Keratinocyte (primary cell): ENCODE results near the gene FBXO46. TPM values are rescaled to one million over a fixed set of nuclear protein-coding genes. Genes with fewer than 3 reads are reported as not detected.
"Not testable (repeated sequence)": the region's sequence is repeated elsewhere in the genome, so short reads cannot be mapped to it uniquely, and the experiment has no call there.

Source experiments
- DNase-seq: peaks from one replicate; pipeline ENCODE4 v3.0.0-alpha.2; 2011; ENCODE audit warnings: low read depth, missing footprints, low spot score
- FAIRE-seq: peaks from 2 replicates; lab custom pipeline; 2011; peaks lifted over from hg19 to GRCh38; lab: Jason Lieb, UNC
- H2AFZ ChIP-seq: 2 replicates; pipeline ENCODE4 v1.6.0; 2012; ENCODE audit warnings: low read length, control low read depth, inconsistent platforms; ENCODE audit not compliant: control insufficient read depth
- H3K27ac ChIP-seq: 2 replicates; pipeline ENCODE4 v1.5.1; 2011; ENCODE audit warnings: low read length; ENCODE audit not compliant: control insufficient read depth, insufficient read depth
- H3K27me3 ChIP-seq: 3 replicates; pipeline ENCODE4 v1.6.0; 2011; ENCODE audit warnings: low read length; ENCODE audit not compliant: control insufficient read depth, insufficient read depth; ENCODE audit errors: extremely low read depth
- H3K36me3 ChIP-seq, 2 experiments: 2 replicates in 1 of 2; 3 replicates in 1 of 2; pipeline ENCODE4 v1.5.1; 2011; ENCODE audit warnings: low read length in 2 of 2, mild to moderate bottlenecking in 1 of 2; ENCODE audit not compliant: control insufficient read depth in 2 of 2, insufficient read depth in 2 of 2; ENCODE audit errors: extremely low read depth in 1 of 2
- H3K4me1 ChIP-seq: 3 replicates; pipeline ENCODE4 v1.5.1; 2011; ENCODE audit warnings: low read length; ENCODE audit not compliant: control insufficient read depth, insufficient read depth; ENCODE audit errors: extremely low read depth
- H3K4me2 ChIP-seq: 3 replicates; pipeline ENCODE4 v1.6.0; 2011; ENCODE audit warnings: low read depth, low read length; ENCODE audit not compliant: control insufficient read depth, insufficient read depth; ENCODE audit errors: extremely low read depth
- H3K4me3 ChIP-seq, 3 experiments: fragments of 200-600 bp in 1 of 3; sonication (generic) in 1 of 3; 2 replicates in 2 of 3; 3 replicates in 1 of 3; pipeline ENCODE4 v1.5.1; 2011 to 2016; ENCODE audit warnings: low read length in 3 of 3, mild to moderate bottlenecking in 3 of 3, control low read depth in 2 of 3, inconsistent platforms in 1 of 3, low read depth in 1 of 3, mixed read lengths in 1 of 3, mixed run types in 1 of 3, moderate library complexity in 1 of 3; ENCODE audit not compliant: control insufficient read depth in 2 of 3, insufficient read depth in 2 of 3; ENCODE audit errors: extremely low read depth in 1 of 3
- H3K79me2 ChIP-seq: 2 replicates; pipeline ENCODE4 v1.6.0; 2012; ENCODE audit warnings: low read length; ENCODE audit not compliant: control insufficient read depth, insufficient read depth
- H3K9ac ChIP-seq: 3 replicates; pipeline ENCODE4 v1.6.0; 2011; ENCODE audit warnings: low read length; ENCODE audit not compliant: control insufficient read depth, insufficient read depth; ENCODE audit errors: extremely low read depth
- H3K9me1 ChIP-seq: 3 replicates; pipeline ENCODE4 v1.6.0; 2011; ENCODE audit warnings: low read length; ENCODE audit not compliant: control insufficient read depth, insufficient read depth; ENCODE audit errors: extremely low read depth
- H3K9me3 ChIP-seq: 2 replicates; pipeline ENCODE4 v1.5.1; 2012; ENCODE audit warnings: low read depth, low read length; ENCODE audit not compliant: control insufficient read depth
- H4K20me1 ChIP-seq: 3 replicates; pipeline ENCODE4 v1.6.0; 2011; ENCODE audit warnings: low read length; ENCODE audit not compliant: control insufficient read depth, insufficient read depth; ENCODE audit errors: extremely low read depth
- CTCF ChIP-seq, 3 experiments: IDR thresholded peaks in 1 of 3; conservative IDR thresholded peaks in 1 of 3; optimal IDR thresholded peaks in 1 of 3; 2 replicates in 2 of 3; 3 replicates in 1 of 3; pipeline versions ENCODE3 to v1.5.1; 2011; ENCODE audit warnings: low read length in 3 of 3, mild to moderate bottlenecking in 3 of 3, moderate library complexity in 2 of 3, control low read depth in 1 of 3, inconsistent platforms in 1 of 3; ENCODE audit not compliant: insufficient read depth in 2 of 3; ENCODE audit errors: extremely low read depth in 1 of 3
- EZH2 ChIP-seq: IDR thresholded peaks from one replicate; pipeline ENCODE4 v1.6.1; 2012; ENCODE audit warnings: inconsistent platforms, mild to moderate bottlenecking, low read length, moderate library complexity
- dilution Hi-C: fragments of 300-500 bp; cut with MboI; formaldehyde crosslinking; loops from one replicate; pipeline ENCODE4 v1.7.0; 2020; ENCODE audit warnings: low sequenced_read_pairs; ENCODE audit not compliant: extremely low pct_ligation_motif_present
- polyA plus RNA-seq, 5 experiments: library from polyadenylated mRNA; depleted of rRNA in 3 of 5; stranded (reverse) in 3 of 5; stranded (forward) in 1 of 5; unstranded in 1 of 5; fragments of >200 nt; gene quantifications; 1 replicate in 1 of 5; 2 replicates in 3 of 5; 3 replicates in 1 of 5; pipeline versions ENCODE4 v1.2.1 to v1.2.3, GENCODE V29; 2011 to 2012; ENCODE audit warnings: missing spikeins in 2 of 5, low read depth in 1 of 5, low replicate concordance in 1 of 5

Gene FBXO46
- polyA plus RNA-seq, 1 donor (not counting 4 experiments of a cell fraction or from before 2014, with no cell fraction given), result 2.1 TPM

DNA sequence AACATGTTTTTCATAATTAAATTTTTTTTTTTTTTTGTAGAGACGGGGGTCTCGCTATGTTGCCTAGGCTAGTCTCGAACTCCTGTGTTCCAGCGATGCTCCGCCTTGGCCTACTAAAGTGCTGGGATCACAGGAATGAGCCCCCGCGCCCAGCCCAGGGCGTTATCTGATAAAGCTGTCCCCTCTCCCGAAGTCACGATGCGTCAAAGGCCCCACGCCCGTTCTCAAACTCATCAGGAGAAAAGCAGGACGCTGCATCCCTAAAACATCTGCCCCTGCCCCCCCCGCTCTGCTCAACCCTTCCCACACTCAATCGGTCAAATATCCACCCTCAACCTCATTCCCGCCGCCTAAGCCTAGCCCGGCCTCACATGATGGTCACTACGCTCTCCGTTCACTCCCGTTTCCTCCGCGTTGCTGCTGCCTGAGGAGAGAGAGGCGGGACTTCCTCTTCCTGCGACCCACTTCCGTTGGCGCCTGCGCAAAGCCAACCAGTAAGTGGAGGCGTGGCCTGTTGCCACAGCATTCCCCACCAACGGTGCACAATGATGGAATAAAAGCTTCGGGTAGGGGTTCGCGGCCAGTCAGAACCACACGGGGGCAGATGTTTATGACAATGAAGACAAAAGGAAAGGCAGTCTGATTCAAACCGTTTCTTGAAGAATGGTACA lies 39.0 kb downstream of the FBXO46 start, which contains the start of gene SNRPD2:
Gene SNRPD2 (minus strand): TSS at position 438 of the 671 bp plus-strand sequence. CDS start 65 bp downstream, at position 373.
- Histone ChIP-seq H3K36me3 (peaks cover 24 to 32% of the 10 kb centered on the region in 2 experiments), H3K27ac (peak within 1 kb of the TSS; percentile 93), H3K4me1 (peaks cover 11% of the 10 kb centered on the region), H2AFZ (peak within 1 kb of the TSS; percentile 99), H3K9me1 (no peaks in the 10 kb centered on the region), H3K9ac (peak within 1 kb of the TSS; percentile 96), H3K4me2 (peak within 1 kb of the TSS; percentile 97), H4K20me1 (no peaks in the 10 kb centered on the region), H3K27me3 (no peaks in the 10 kb centered on the region), H3K9me3 (no peaks in the 10 kb centered on the region), H3K4me3 (peak within 1 kb of the TSS; percentile 79 to 98 (median 98)), H3K79me2 (peaks cover 36% of the 10 kb centered on the region)
- TF ChIP-seq EZH2 (no peak), CTCF (optimal IDR thresholded peaks at IDR 0.05 in 1 of 3, IDR thresholded peaks at IDR 0.05 in 1 of 3, conservative IDR thresholded peaks at IDR 0.05 in 1 of 3; ENCODE audit: extremely low read depth in 1 of 3, insufficient read depth in 2 of 3, low read length in 3 of 3) (no peak)
- dilution Hi-C loops, result no loop called here
- DNase-seq, result peak; percentile 81
- FAIRE-seq, result peak; percentile 80

DNA sequence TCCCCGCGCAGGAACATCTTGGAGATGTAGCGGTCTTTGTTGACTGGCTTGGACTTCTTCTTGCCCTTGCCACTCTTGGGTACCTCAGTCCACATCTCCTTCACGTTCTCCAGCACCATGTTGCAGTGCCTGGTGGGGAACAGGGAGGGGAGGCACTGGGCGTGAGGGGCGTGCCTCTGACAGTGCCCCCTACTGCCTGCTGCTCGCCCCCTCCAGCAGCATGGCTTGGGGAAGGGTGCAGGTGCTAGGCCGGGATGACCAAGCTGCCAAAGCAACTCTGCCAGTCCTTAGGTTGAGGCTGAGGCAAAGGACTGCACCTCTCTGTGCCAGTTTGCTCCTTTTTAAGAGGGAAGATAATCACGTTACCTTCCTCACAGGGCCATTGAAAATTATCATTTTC lies 43.1 kb downstream of the FBXO46 start:
- peaks cover 4% of the 10 kb centered on the region for H3K4me1 ChIP-seq
- H3K4me3 ChIP-seq, result no peak overlapping the region
- dilution Hi-C loops, result no loop called here
- no peak overlapping the region for H2AFZ ChIP-seq
- no peak for DNase-seq
- no peak overlapping the region for H3K9ac ChIP-seq
- no peaks in the 10 kb centered on the region for H3K27me3 ChIP-seq
- H3K79me2 ChIP-seq, result peaks cover 26% of the 10 kb centered on the region
- TF ChIP-seq CTCF (optimal IDR thresholded peaks at IDR 0.05 in 1 of 3, IDR thresholded peaks at IDR 0.05 in 1 of 3, conservative IDR thresholded peaks at IDR 0.05 in 1 of 3; ENCODE audit: extremely low read depth in 1 of 3, insufficient read depth in 2 of 3, low read length in 3 of 3) (peak in 1 of 3 experiments; percentile 11), EZH2 (no peak)
- H3K36me3 ChIP-seq, result peaks cover 24 to 36% of the 10 kb centered on the region in 2 experiments
- no peaks in the 10 kb centered on the region for H3K9me1 ChIP-seq
- H3K4me2 ChIP-seq, result no peak overlapping the region
- H4K20me1 ChIP-seq, result no peaks in the 10 kb centered on the region
- no peak for FAIRE-seq
- no peaks in the 10 kb centered on the region for H3K9me3 ChIP-seq
- no peak overlapping the region for H3K27ac ChIP-seq

DNA sequence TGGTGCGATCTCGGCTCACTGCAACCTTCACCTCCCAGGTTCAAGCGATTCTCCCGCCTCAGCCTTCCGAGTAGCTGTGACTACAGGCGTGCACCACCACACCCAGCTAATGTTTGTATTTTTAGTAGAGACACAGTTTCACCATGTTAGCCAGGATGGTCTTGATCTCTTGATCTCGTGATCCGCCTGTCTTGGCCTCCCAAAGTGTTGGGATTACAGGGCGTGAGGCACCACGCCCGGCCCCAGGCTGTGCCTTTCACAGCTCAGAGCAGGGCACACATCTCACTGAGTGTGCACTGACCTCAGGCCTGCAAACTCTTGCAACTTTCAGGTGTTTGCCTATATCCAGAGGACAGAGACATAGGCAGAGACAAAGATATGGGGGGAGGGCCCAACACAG lies 45.7 kb downstream of the FBXO46 start:
- H3K4me2 ChIP-seq, H3K9ac ChIP-seq, H3K27ac ChIP-seq, dilution Hi-C loops, H3K4me1 ChIP-seq, H4K20me1 ChIP-seq, H3K27me3 ChIP-seq, DNase-seq, H2AFZ ChIP-seq, FAIRE-seq, H3K4me3 ChIP-seq, H3K9me1 ChIP-seq, H3K9me3 ChIP-seq: not testable (repeated sequence)
- peaks cover 10% of the 10 kb centered on the region for H3K79me2 ChIP-seq
- H3K36me3 ChIP-seq, result peaks cover 24 to 36% of the 10 kb centered on the region in 2 experiments
